Stimulated activated CD8-positive, alpha-beta memory T cell treated with anti-CD3 and anti-CD28 coated beads, Interleukin-4, amount 100 ng/mL, for 4 hours (primary cell): ENCODE results near the gene ARMC8.

Source experiments
- DNase-seq, 2 donors: peaks; one replicate each; pipeline ENCODE4 v3.0.0-alpha.2; 2020; ENCODE audit warnings: low read depth in 2 of 2, low spot score in 1 of 2

The ARMC8 gene

GRCh38 chr3:138199851-138200250 lies 12.8 kb downstream of the ARMC8 start:
- DNase-seq: no peak

GRCh38 chr3:138200424-138200823 lies 13.3 kb downstream of the ARMC8 start:
- no peak for DNase-seq

GRCh38 chr3:138202945-138203701 lies 16.0 kb downstream of the ARMC8 start:
- no peak for DNase-seq

GRCh38 chr3:138203938-138204337 lies 16.8 kb downstream of the ARMC8 start:
- no peak for DNase-seq

- no peak for DNase-seq
These were observed 18.4 kb downstream of the ARMC8 start for GRCh38 chr3:138205527-138205926.

GRCh38 chr3:138206196-138206595 lies 19.1 kb downstream of the ARMC8 start:
- DNase-seq: no peak

- DNase-seq: no peak
These were observed 23.4 kb downstream of the ARMC8 start for GRCh38 chr3:138210528-138210927.

GRCh38 chr3:138213398-138214085 lies 26.4 kb downstream of the ARMC8 start:
- no peak for DNase-seq

- DNase-seq: no peak
These were observed 32.2 kb downstream of the ARMC8 start for GRCh38 chr3:138219255-138219654.

GRCh38 chr3:138220242-138220641 lies 33.1 kb downstream of the ARMC8 start:
- no peak for DNase-seq

- DNase-seq: no peak
These were observed 33.7 kb downstream of the ARMC8 start for GRCh38 chr3:138220788-138221187.

- no peak for DNase-seq
These were observed 35.2 kb downstream of the ARMC8 start for GRCh38 chr3:138222131-138222941.

- no peak for DNase-seq
These were observed 35.8 kb downstream of the ARMC8 start for GRCh38 chr3:138222942-138223287.

GRCh38 chr3:138227650-138228049 lies 40.5 kb downstream of the ARMC8 start:
- no peak for DNase-seq

GRCh38 chr3:138230525-138230924 lies 43.4 kb downstream of the ARMC8 start:
- no peak for DNase-seq

- no peak for DNase-seq
These were observed 45.7 kb downstream of the ARMC8 start for GRCh38 chr3:138232705-138233364.

GRCh38 chr3:138234401-138235179 lies 47.5 kb downstream of the ARMC8 start:
- no peak for DNase-seq

GRCh38 chr3:138238711-138239110 lies 51.6 kb downstream of the ARMC8 start:
- DNase-seq: no peak

- no peak for DNase-seq
These were observed 54.0 kb downstream of the ARMC8 start for GRCh38 chr3:138241061-138241460.

- DNase-seq: no peak
These were observed 54.6 kb downstream of the ARMC8 start for GRCh38 chr3:138241676-138242075.

GRCh38 chr3:138242466-138242865 lies 55.4 kb downstream of the ARMC8 start:
- DNase-seq: no peak
